Measurements from ENCODE around the gene RGS14.

- TF ChIP-seq, protein P1, sequence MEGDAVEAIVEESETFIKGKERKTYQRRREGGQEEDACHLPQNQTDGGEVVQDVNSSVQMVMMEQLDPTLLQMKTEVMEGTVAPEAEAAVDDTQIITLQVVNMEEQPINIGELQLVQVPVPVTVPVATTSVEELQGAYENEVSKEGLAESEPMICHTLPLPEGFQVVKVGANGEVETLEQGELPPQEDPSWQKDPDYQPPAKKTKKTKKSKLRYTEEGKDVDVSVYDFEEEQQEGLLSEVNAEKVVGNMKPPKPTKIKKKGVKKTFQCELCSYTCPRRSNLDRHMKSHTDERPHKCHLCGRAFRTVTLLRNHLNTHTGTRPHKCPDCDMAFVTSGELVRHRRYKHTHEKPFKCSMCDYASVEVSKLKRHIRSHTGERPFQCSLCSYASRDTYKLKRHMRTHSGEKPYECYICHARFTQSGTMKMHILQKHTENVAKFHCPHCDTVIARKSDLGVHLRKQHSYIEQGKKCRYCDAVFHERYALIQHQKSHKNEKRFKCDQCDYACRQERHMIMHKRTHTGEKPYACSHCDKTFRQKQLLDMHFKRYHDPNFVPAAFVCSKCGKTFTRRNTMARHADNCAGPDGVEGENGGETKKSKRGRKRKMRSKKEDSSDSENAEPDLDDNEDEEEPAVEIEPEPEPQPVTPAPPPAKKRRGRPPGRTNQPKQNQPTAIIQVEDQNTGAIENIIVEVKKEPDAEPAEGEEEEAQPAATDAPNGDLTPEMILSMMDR (IDR thresholded peaks at IDR 0.05): no peak
- TF ChIP-seq POLR2A (IDR thresholded peaks at IDR 0.05): no peak
These were observed 8.0 kb upstream of the RGS14 start for GRCh38 chr5:177349762-177350161.

All from tibial nerve (tissue), 3 donors.